Measurements from ENCODE around the gene CHST8. TPM values are rescaled to one million over a fixed set of nuclear protein-coding genes. Genes with fewer than 3 reads are reported as not detected.

CHST8 gene
- polyA plus RNA-seq, 3 donors, result not detected

GRCh38 chr19:33808399-33808798, 186.6 kb downstream of the CHST8 start:
- Histone ChIP-seq H3K4me1 (ENCODE audit: control insufficient read depth in 1 of 2, insufficient read depth in 2 of 2, low read length in 2 of 2) (no peaks in the 10 kb centered on the region), H3K4me3 (replicated peaks in 1 of 3; ENCODE audit: low read depth in 2 of 3, low read length in 3 of 3) (no peak overlapping the region), H2AFZ (ENCODE audit: insufficient read depth, low read depth, low read length, poor library complexity, severe bottlenecking) (no peak overlapping the region), H3K9me3 (replicated peaks in 1 of 2; ENCODE audit: control insufficient read depth in 1 of 2, insufficient read depth in 1 of 2, low read length in 2 of 2) (no peaks in the 10 kb centered on the region), H4K20me1 (ENCODE audit: insufficient read depth, low read length) (no peaks in the 10 kb centered on the region), H3K4me2 (replicated peaks; ENCODE audit: extremely low read depth, low read length, poor library complexity, severe bottlenecking) (no peak overlapping the region), H3K36me3 (replicated peaks in 1 of 2; ENCODE audit: control insufficient read depth in 1 of 2, insufficient read depth in 2 of 2, low read length in 2 of 2) (peaks cover 63 to 88% of the 10 kb centered on the region in 2 donors), H3K79me2 (ENCODE audit: insufficient read depth, low read length) (no peaks in the 10 kb centered on the region), H3K27ac (ENCODE audit: low read depth in 1 of 2, low read length in 2 of 2) (peak overlapping the region in 1 of 2 donors; percentile 1), H3K27me3 (ENCODE audit: control insufficient read depth in 2 of 2, insufficient read depth in 2 of 2, low read length in 2 of 2) (no peaks in the 10 kb centered on the region), H3K9ac (ENCODE audit: insufficient read depth, low read length, poor library complexity, severe bottlenecking) (no peak overlapping the region)
- 93% methylated on average over 1 of the region's 1 CpG for WGBS (ENCODE audit: insufficient coverage)
- no peak for TF ChIP-seq CTCF (IDR thresholded peaks at IDR 0.05)
- Mint-ChIP-seq H3K27me3 (ENCODE audit: low read depth in 3 of 3) (peaks cover 0 to 2% (median 2%) of the 10 kb centered on the region in 3 donors), H3K36me3 (peaks cover 69 to 89% of the 10 kb centered on the region in 2 donors), H3K4me3 (no peak overlapping the region), H3K4me1 (peaks cover 6% of the 10 kb centered on the region), H3K27ac (peak overlapping the region in 3 of 7 donors; percentile 33 to 70 (median 54)), H3K9me3 (peaks cover 0 to 2% (median 0%) of the 10 kb centered on the region in 7 donors)
- intact Hi-C loops (cut with micrococcal nuclease), result no loop called here
- no peak for DNase-seq

GRCh38 chr19:33809960-33810359, 188.2 kb downstream of the CHST8 start:
- TF ChIP-seq CTCF (IDR thresholded peaks at IDR 0.05), result no peak
- no peaks in the 10 kb centered on the region for H3K4me1 ChIP-seq (ENCODE audit: control insufficient read depth in 1 of 2, insufficient read depth in 2 of 2, low read length in 2 of 2)
- Mint-ChIP-seq H3K27me3 (ENCODE audit: low read depth in 3 of 3) (peaks cover 0 to 2% (median 2%) of the 10 kb centered on the region in 3 donors), H3K4me1 (peaks cover 6% of the 10 kb centered on the region), H3K36me3 (peaks cover 60 to 85% of the 10 kb centered on the region in 2 donors), H3K27ac (peak overlapping the region in 1 of 7 donors; percentile 63), H3K9me3 (peaks cover 0 to 2% (median 0%) of the 10 kb centered on the region in 7 donors), H3K4me3 (no peak overlapping the region)
- H3K4me2 ChIP-seq (replicated peaks; ENCODE audit: extremely low read depth, low read length, poor library complexity, severe bottlenecking), result no peak overlapping the region
- peaks cover 50 to 85% of the 10 kb centered on the region in 2 donors for H3K36me3 ChIP-seq (replicated peaks in 1 of 2; ENCODE audit: control insufficient read depth in 1 of 2, insufficient read depth in 2 of 2, low read length in 2 of 2)
- WGBS (ENCODE audit: insufficient coverage), result 100% methylated on average over 4 of the region's 6 CpGs
- no peak overlapping the region for H3K27ac ChIP-seq (ENCODE audit: low read depth in 1 of 2, low read length in 2 of 2)
- H3K79me2 ChIP-seq (ENCODE audit: insufficient read depth, low read length), result no peaks in the 10 kb centered on the region
- no peak overlapping the region for H2AFZ ChIP-seq (ENCODE audit: insufficient read depth, low read depth, low read length, poor library complexity, severe bottlenecking)
- H3K9ac ChIP-seq (ENCODE audit: insufficient read depth, low read length, poor library complexity, severe bottlenecking), result no peak overlapping the region
- intact Hi-C loops (cut with micrococcal nuclease), result no loop called here
- no peaks in the 10 kb centered on the region for H4K20me1 ChIP-seq (ENCODE audit: insufficient read depth, low read length)
- no peak overlapping the region for H3K4me3 ChIP-seq (replicated peaks in 1 of 3; ENCODE audit: low read depth in 2 of 3, low read length in 3 of 3)
- H3K9me3 ChIP-seq (replicated peaks in 1 of 2; ENCODE audit: control insufficient read depth in 1 of 2, insufficient read depth in 1 of 2, low read length in 2 of 2), result no peaks in the 10 kb centered on the region
- DNase-seq, result no peak
- no peaks in the 10 kb centered on the region for H3K27me3 ChIP-seq (ENCODE audit: control insufficient read depth in 2 of 2, insufficient read depth in 2 of 2, low read length in 2 of 2)

Data from CD14-positive monocyte (primary cell).